Measurements from ENCODE around the gene COMMD1. TPM values are rescaled to one million over a fixed set of nuclear protein-coding genes. Genes with fewer than 3 reads are reported as not detected.
A peak's percentile ranks its signal among the peaks of the same experiment; 100 is the strongest.
"Not testable (repeated sequence)": the region's sequence is repeated elsewhere in the genome, so short reads cannot be mapped to it uniquely, and the experiment has no call there.

The COMMD1 gene
- total RNA-seq, 2 experiments from 2014 or later: 11.5 to 13.2 TPM

- no peaks in the 10 kb centered on the region for H3K4me1 ChIP-seq (ENCODE audit: insufficient read depth, low read length)
- no peak overlapping the region for H3K27ac ChIP-seq (ENCODE audit: low read depth in 1 of 2, low read length in 2 of 2)
- H3K27me3 Mint-ChIP-seq: no peaks in the 10 kb centered on the region
- no peak for ATAC-seq (ENCODE audit: poor library complexity)
- H3K4me3 Mint-ChIP-seq: no peak overlapping the region
- no peaks in the 10 kb centered on the region for H3K36me3 ChIP-seq (ENCODE audit: insufficient read depth, low read length)
- intact Hi-C loops (cut with DNase I, micrococcal nuclease): no loop called here
- H3K4me1 Mint-ChIP-seq (ENCODE audit: low read depth): peaks cover 16% of the 10 kb centered on the region
- ChIA-PET POLR2A (no interaction called here), CTCF (no interaction called here)
- no peak overlapping the region for H3K27ac Mint-ChIP-seq
- TF ChIP-seq CTCF (IDR thresholded peaks at IDR 0.05): no peak
- no peaks in the 10 kb centered on the region for H3K27me3 ChIP-seq (ENCODE audit: control insufficient read depth in 1 of 2, insufficient read depth in 2 of 2, low read length in 2 of 2)
- no peaks in the 10 kb centered on the region for H3K9me3 Mint-ChIP-seq
- no peaks in the 10 kb centered on the region for H3K9me3 ChIP-seq (ENCODE audit: control insufficient read depth in 1 of 2, insufficient read depth in 1 of 2, low read length in 2 of 2)
- no peak for DNase-seq
- H3K4me3 ChIP-seq (ENCODE audit: low read length): no peak overlapping the region
- peaks cover 15% of the 10 kb centered on the region for H3K36me3 Mint-ChIP-seq (ENCODE audit: low read depth)
These were observed 239.4 kb downstream of the COMMD1 start for GRCh38 chr2:62144689-62145477.

- no peaks in the 10 kb centered on the region for H3K4me1 ChIP-seq (ENCODE audit: insufficient read depth, low read length)
- H3K27me3 ChIP-seq (ENCODE audit: control insufficient read depth in 1 of 2, insufficient read depth in 2 of 2, low read length in 2 of 2): no peaks in the 10 kb centered on the region
- no peak overlapping the region for H3K27ac ChIP-seq (ENCODE audit: low read depth in 1 of 2, low read length in 2 of 2)
- no peak overlapping the region for H3K4me3 ChIP-seq (ENCODE audit: low read length)
- no peak for TF ChIP-seq CTCF (IDR thresholded peaks at IDR 0.05)
- ChIA-PET CTCF (no interaction called here), POLR2A (no interaction called here)
- no peak for ATAC-seq (ENCODE audit: poor library complexity)
- no peaks in the 10 kb centered on the region for H3K9me3 ChIP-seq (ENCODE audit: control insufficient read depth in 1 of 2, insufficient read depth in 1 of 2, low read length in 2 of 2)
- no peak for DNase-seq
- H3K27ac Mint-ChIP-seq: no peak overlapping the region
- H3K4me3 Mint-ChIP-seq: no peak overlapping the region
- intact Hi-C loops (cut with DNase I, micrococcal nuclease): no loop called here
- no peaks in the 10 kb centered on the region for H3K27me3 Mint-ChIP-seq
- no peaks in the 10 kb centered on the region for H3K9me3 Mint-ChIP-seq
- peaks cover 16% of the 10 kb centered on the region for H3K4me1 Mint-ChIP-seq (ENCODE audit: low read depth)
- no peaks in the 10 kb centered on the region for H3K36me3 ChIP-seq (ENCODE audit: insufficient read depth, low read length)
- H3K36me3 Mint-ChIP-seq (ENCODE audit: low read depth): peaks cover 10% of the 10 kb centered on the region
These were observed 240.1 kb downstream of the COMMD1 start for GRCh38 chr2:62145478-62146100.

- CTCF ChIA-PET; POLR2A ChIA-PET; H3K4me3 Mint-ChIP-seq; H3K36me3 ChIP-seq (ENCODE audit: insufficient read depth, low read length); H3K4me1 ChIP-seq (ENCODE audit: insufficient read depth, low read length); H3K4me3 ChIP-seq (ENCODE audit: low read length); ATAC-seq (ENCODE audit: poor library complexity); H3K9me3 ChIP-seq (ENCODE audit: control insufficient read depth in 1 of 2, insufficient read depth in 1 of 2, low read length in 2 of 2); H3K27ac ChIP-seq (ENCODE audit: low read depth in 1 of 2, low read length in 2 of 2); H3K36me3 Mint-ChIP-seq (ENCODE audit: low read depth); H3K27me3 ChIP-seq (ENCODE audit: control insufficient read depth in 1 of 2, insufficient read depth in 2 of 2, low read length in 2 of 2); H3K27ac Mint-ChIP-seq; intact Hi-C loops (cut with DNase I, micrococcal nuclease); H3K27me3 Mint-ChIP-seq; H3K9me3 Mint-ChIP-seq: not testable (repeated sequence)
- H3K4me1 Mint-ChIP-seq (ENCODE audit: low read depth): peaks cover 16% of the 10 kb centered on the region
- DNase-seq: peak in 10 of 14 experiments; percentile 1 to 46 (median 35)
These were observed 241.3 kb downstream of the COMMD1 start for GRCh38 chr2:62146790-62147189.
